GM23248 (cell line): ENCODE measurements around the gene RIMOC1. TPM values are rescaled to one million over a fixed set of nuclear protein-coding genes. Genes with fewer than 3 reads are reported as not detected.

Experiments
- DNase-seq: peaks from one replicate; pipeline ENCODE4 v3.0.0-alpha.2; 2015
- H2AFZ ChIP-seq: fragments of 200-600 bp; sonication (generic); 2 replicates; pipeline ENCODE4 v1.6.1; 2016; ENCODE audit warnings: antibody characterized with exemption
- H3F3A ChIP-seq: fragments of 200-600 bp; sonication (generic); 2 replicates; pipeline ENCODE4 v1.6.1; 2016; ENCODE audit warnings: mild to moderate bottlenecking, antibody characterized with exemption, mixed run types; ENCODE audit not compliant: insufficient read depth
- H3K27ac ChIP-seq: fragments of 200-600 bp; sonication (generic); 2 replicates; pipeline ENCODE4 v1.5.1; 2016; ENCODE audit warnings: mild to moderate bottlenecking
- H3K27me3 ChIP-seq: fragments of 200-600 bp; sonication (generic); replicated peaks from 2 replicates; pipeline ENCODE4 v1.6.1; 2016; ENCODE audit warnings: mild to moderate bottlenecking; ENCODE audit not compliant: insufficient read depth
- H3K36me3 ChIP-seq: fragments of 200-600 bp; sonication (generic); 2 replicates; pipeline ENCODE4 v1.6.1; 2016; ENCODE audit warnings: low read depth, mild to moderate bottlenecking
- H3K4me1 ChIP-seq: fragments of 200-600 bp; sonication (generic); 2 replicates; pipeline ENCODE4 v1.6.1; 2016; ENCODE audit warnings: mild to moderate bottlenecking; ENCODE audit not compliant: insufficient read depth
- H3K4me2 ChIP-seq: fragments of 200-600 bp; sonication (generic); one replicate; pipeline ENCODE4 v1.6.1; 2016; ENCODE audit warnings: mild to moderate bottlenecking; ENCODE audit not compliant: unreplicated experiment
- H3K4me3 ChIP-seq: fragments of 200-600 bp; sonication (generic); 2 replicates; pipeline ENCODE4 v1.5.1; 2016; ENCODE audit warnings: mild to moderate bottlenecking
- H3K79me2 ChIP-seq: fragments of 200-600 bp; sonication (generic); 2 replicates; pipeline ENCODE4 v1.6.1; 2016; ENCODE audit warnings: mild to moderate bottlenecking; ENCODE audit not compliant: insufficient read depth
- H3K9ac ChIP-seq: fragments of 200-600 bp; sonication (generic); 2 replicates; pipeline ENCODE4 v1.6.1; 2016; ENCODE audit warnings: mild to moderate bottlenecking
- H3K9me2 ChIP-seq: fragments of 200-600 bp; sonication (generic); 2 replicates; pipeline ENCODE4 v1.6.1; 2016; ENCODE audit warnings: mixed run types, mild to moderate bottlenecking, moderate library complexity; ENCODE audit not compliant: insufficient read depth
- H3K9me3 ChIP-seq: fragments of 200-600 bp; sonication (generic); one replicate; pipeline ENCODE4 v1.6.1; 2017; ENCODE audit warnings: low read depth
- H4K20me1 ChIP-seq: fragments of 200-600 bp; sonication (generic); 2 replicates; pipeline ENCODE4 v1.6.0; 2016; ENCODE audit not compliant: insufficient read depth
- EZH2 ChIP-seq: fragments of 200-600 bp; sonication (generic); IDR thresholded peaks from 2 replicates; pipeline ENCODE4 v1.6.1; 2018; ENCODE audit warnings: antibody characterized with exemption, mild to moderate bottlenecking; ENCODE audit not compliant: insufficient read depth, poor library complexity, severe bottlenecking
- EZH2phosphoT487 ChIP-seq: fragments of 200-600 bp; sonication (generic); IDR thresholded peaks from 2 replicates; pipeline ENCODE4 v1.6.1; 2018; ENCODE audit warnings: antibody characterized with exemption, moderate library complexity, mild to moderate bottlenecking, low read depth; ENCODE audit not compliant: insufficient read depth
- WGBS, 2 experiments: methylation state at CpG; one replicate each; pipeline ENCODE4 v1.1.6; 2015 to 2017; ENCODE audit warnings: low lambda C conversion rate in 2 of 2, low coverage in 1 of 2; ENCODE audit errors: missing lambda C conversion rate in 2 of 2; 5-methylcytosine and 5-hydroxymethylcytosine counted together
- in situ Hi-C: fragments of 300-500 bp; cut with MboI; formaldehyde crosslinking; loops from 2 replicates; pipeline ENCODE4 v1.15.0; 2020
- polyA plus RNA-seq: library from polyadenylated mRNA; unstranded; fragments of >200 nt; fragmentation: Nextera tagmentation; extraction: Ambion mirVana; gene quantifications from 2 replicates; pipeline ENCODE4 v1.2.1, GENCODE V29; 2016
- total RNA-seq: library from RNA; depleted of rRNA; stranded (reverse); fragments of >200 nt; shearing (Covaris generic); gene quantifications from 2 replicates; pipeline ENCODE4 v1.2.3, GENCODE V29; 2014

RIMOC1 gene
- total and polyA plus RNA-seq, 2 experiments from 2014 or later, result 17.0 to 20.4 TPM

DNA sequence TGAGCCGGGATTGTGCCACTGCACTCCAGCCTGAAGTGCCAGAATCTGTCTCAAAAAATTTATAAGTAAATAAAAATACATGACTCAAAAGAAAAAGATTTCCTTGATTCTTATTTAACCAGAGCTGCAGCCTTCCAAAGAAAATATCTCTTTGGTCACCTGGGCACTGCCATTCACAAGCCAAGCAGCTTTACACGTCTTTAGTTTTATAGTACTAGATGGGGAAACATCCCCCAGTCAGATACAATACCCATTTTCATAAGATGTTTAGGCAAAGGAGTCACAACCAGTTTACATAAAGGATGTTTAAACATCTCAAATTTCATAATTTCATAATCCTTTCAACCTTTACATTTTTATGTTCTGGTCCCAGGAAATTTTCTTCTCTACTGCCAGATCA is 20.2 kb upstream of the RIMOC1 start:
- 41 to 46% methylated on average over 2 of the region's 2 CpGs for WGBS, 2 experiments
- H3K36me3 ChIP-seq, result no peaks in the 10 kb centered on the region
- DNase-seq, result no peak
- no peaks in the 10 kb centered on the region for H3F3A ChIP-seq
- no peaks in the 10 kb centered on the region for H3K9me2 ChIP-seq
- in situ Hi-C loops, result no loop called here
- H3K27ac ChIP-seq, result no peak overlapping the region
- no peak overlapping the region for H3K4me2 ChIP-seq
- H3K9me3 ChIP-seq, result no peaks in the 10 kb centered on the region
- no peaks in the 10 kb centered on the region for H4K20me1 ChIP-seq
- no peaks in the 10 kb centered on the region for H3K27me3 ChIP-seq
- H2AFZ ChIP-seq, result no peak overlapping the region
- H3K9ac ChIP-seq, result no peak overlapping the region
- H3K79me2 ChIP-seq, result no peaks in the 10 kb centered on the region
- H3K4me1 ChIP-seq, result no peaks in the 10 kb centered on the region
- H3K4me3 ChIP-seq, result no peak overlapping the region
- TF ChIP-seq EZH2phosphoT487, result no peak
- TF ChIP-seq EZH2, result no peak

- H3K9me3 ChIP-seq, result no peaks in the 10 kb centered on the region
- H4K20me1 ChIP-seq, result no peaks in the 10 kb centered on the region
- no peaks in the 10 kb centered on the region for H3F3A ChIP-seq
- H3K4me1 ChIP-seq, result no peaks in the 10 kb centered on the region
- no peak overlapping the region for H3K4me3 ChIP-seq
- H3K79me2 ChIP-seq, result no peaks in the 10 kb centered on the region
- H3K27ac ChIP-seq, result no peak overlapping the region
- H3K36me3 ChIP-seq, result no peaks in the 10 kb centered on the region
- no peak overlapping the region for H3K9ac ChIP-seq
- in situ Hi-C loops, result no loop called here
- H3K9me2 ChIP-seq, result no peaks in the 10 kb centered on the region
- H3K4me2 ChIP-seq, result no peak overlapping the region
- TF ChIP-seq EZH2 (no peak), EZH2phosphoT487 (no peak)
- no peak overlapping the region for H2AFZ ChIP-seq
- no peaks in the 10 kb centered on the region for H3K27me3 ChIP-seq
- no peak for DNase-seq
Measured at GRCh38 chr5:41885286-41885685, 18.9 kb upstream of the RIMOC1 start.

- 43 to 46% methylated on average over 2 of the region's 2 CpGs for WGBS, 2 experiments
- no peak for DNase-seq
- no peaks in the 10 kb centered on the region for H3K36me3 ChIP-seq
Measured at GRCh38 chr5:41891066-41891707, 13.0 kb upstream of the RIMOC1 start.

GRCh38 chr5:41892031-41892430 is 12.1 kb upstream of the RIMOC1 start:
- in situ Hi-C loops, result no loop called here
- no peak for TF ChIP-seq EZH2phosphoT487
- TF ChIP-seq EZH2, result no peak
- no peak overlapping the region for H3K9ac ChIP-seq
- no peaks in the 10 kb centered on the region for H3K79me2 ChIP-seq
- no peak overlapping the region for H3K27ac ChIP-seq
- no peaks in the 10 kb centered on the region for H3K4me1 ChIP-seq
- H3K4me3 ChIP-seq, result no peak overlapping the region
- DNase-seq, result no peak
- no peaks in the 10 kb centered on the region for H3K9me2 ChIP-seq
- no peaks in the 10 kb centered on the region for H4K20me1 ChIP-seq
- H2AFZ ChIP-seq, result no peak overlapping the region
- peaks cover 6% of the 10 kb centered on the region for H3K27me3 ChIP-seq
- H3F3A ChIP-seq, result no peaks in the 10 kb centered on the region
- H3K9me3 ChIP-seq, result no peaks in the 10 kb centered on the region
- H3K4me2 ChIP-seq, result no peak overlapping the region
- no peaks in the 10 kb centered on the region for H3K36me3 ChIP-seq

More at GRCh38 chr5:41891066-41891707, 13.0 kb upstream of the RIMOC1 start:
- no peak overlapping the region for H3K27ac ChIP-seq
- no peak overlapping the region for H2AFZ ChIP-seq
- TF ChIP-seq EZH2phosphoT487 (no peak), EZH2 (no peak)
- H3K27me3 ChIP-seq, result peaks cover 6% of the 10 kb centered on the region; the same call in 1 of the 2 replicates
- no peak overlapping the region for H3K4me2 ChIP-seq
- H3F3A ChIP-seq, result no peaks in the 10 kb centered on the region
- H3K79me2 ChIP-seq, result no peaks in the 10 kb centered on the region
- no peak overlapping the region for H3K4me3 ChIP-seq
- in situ Hi-C loops, result no loop called here
- no peaks in the 10 kb centered on the region for H3K9me3 ChIP-seq
- H3K9ac ChIP-seq, result no peak overlapping the region
- H3K9me2 ChIP-seq, result no peaks in the 10 kb centered on the region
- H3K4me1 ChIP-seq, result no peaks in the 10 kb centered on the region
- no peaks in the 10 kb centered on the region for H4K20me1 ChIP-seq
